ELR (cell line): ENCODE measurements around the gene HOXA7.

Experiments used
- DNase-seq: peaks from one replicate; pipeline ENCODE4 v3.0.0-alpha.2; 2015; ENCODE audit warnings: low read depth

Gene HOXA7

DNA sequence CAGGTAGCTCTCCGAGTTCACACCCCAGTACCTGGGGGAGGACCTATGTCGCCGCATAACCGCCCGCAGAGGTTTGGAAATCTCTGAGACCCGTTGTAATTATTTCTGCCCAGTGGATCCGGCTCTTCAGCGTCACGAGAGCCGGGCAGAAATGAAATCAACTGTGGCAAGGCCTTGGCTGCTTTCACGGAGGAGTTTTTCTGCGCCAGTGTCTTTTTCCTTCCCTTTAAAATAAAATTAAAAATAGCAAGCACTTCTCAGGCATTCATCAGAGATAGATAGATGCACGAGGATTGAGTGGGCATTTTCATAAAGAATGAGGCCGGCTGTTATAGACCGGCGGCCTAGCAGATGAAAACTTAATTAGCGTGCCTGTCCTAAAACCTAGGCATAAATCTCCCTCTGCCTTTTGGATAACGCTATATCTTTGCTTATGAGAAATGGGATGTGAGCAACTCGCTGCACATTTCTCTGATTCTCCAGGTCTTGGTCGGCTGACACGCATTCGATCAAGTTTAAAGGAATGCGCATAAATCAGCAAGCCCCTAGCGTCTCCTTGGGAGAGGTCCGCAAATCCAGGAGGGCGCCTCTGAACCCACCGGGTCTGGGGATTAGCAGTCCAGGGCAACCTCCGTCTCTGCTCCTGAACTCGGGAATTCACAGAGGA is 37.0 kb upstream of the HOXA7 start:
- peak; percentile 80 for DNase-seq

DNA sequence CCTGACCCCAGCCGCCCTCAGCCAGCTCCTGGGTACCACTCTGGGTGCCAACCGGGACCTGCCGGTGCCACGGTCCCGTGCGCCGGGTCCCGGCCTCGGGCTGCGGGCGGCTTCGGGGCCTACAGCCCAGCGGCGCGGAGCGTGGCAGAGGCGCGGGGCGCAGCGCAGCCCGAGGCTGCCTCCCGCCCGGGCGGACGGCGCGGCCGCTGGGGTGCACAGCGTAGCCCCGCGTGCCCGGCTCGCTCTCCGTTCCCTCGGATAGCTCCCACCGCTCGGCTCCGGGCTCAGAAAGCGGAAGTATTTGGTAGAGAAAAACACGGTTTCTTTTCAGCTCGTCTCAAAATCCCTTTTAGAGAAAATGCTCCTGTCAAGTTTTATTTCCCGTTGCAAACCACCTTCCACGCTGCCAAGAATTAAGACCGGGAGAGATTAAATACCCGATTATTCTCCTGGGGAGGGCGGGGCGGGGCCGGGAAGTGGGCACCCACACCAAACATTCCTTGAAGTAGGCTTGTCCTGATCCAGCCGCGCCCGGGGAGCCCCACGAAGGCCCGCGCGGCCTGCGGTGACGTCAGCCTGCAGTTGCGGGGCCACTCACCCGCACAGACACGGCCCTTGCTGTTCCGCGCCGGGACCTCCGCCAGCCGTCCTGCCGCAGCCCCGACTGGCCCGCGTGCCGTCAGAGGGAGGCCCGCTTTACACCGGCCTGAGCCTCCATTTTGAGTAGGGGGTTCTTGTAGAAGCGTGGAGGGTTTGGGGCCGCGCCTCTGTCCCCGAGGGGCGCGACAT is 36.3 kb upstream of the HOXA7 start:
- peak; percentile 71 for DNase-seq

DNA sequence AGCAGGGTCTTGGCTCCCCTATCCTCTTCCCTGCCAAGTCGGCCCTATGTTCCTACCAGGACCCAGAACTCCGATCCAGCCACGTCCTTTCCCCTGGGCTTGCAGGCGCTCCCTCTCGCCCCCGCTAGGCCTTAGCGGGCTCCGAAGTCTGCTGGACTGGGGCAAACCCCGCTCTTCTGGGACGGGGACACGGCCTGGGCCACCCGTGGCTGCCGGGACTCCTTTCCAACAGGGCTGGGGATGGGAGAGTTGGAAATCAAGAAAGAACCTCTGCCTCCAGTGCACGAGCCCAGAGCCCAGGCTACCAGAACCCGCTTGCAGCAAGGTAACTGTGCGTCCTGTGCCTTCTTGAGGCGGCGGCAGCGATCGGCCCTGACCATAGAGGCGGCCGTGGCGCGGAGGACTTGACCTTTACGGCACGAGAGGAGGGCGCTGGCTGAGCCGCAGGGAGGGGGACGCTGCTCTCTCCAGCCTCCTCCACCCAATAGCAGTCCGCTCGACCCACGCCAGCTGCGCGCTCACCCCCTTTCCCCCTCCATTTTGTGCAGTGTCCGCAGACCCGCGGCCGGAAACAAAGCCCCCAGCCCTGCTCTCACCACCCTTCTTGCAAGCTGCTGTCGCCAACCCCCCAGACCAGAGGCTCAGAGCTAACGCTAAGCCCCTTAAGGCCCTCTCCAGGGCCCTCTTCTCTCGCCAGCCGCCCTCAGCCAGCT is 35.5 kb upstream of the HOXA7 start:
- peak; percentile 87 for DNase-seq

DNA sequence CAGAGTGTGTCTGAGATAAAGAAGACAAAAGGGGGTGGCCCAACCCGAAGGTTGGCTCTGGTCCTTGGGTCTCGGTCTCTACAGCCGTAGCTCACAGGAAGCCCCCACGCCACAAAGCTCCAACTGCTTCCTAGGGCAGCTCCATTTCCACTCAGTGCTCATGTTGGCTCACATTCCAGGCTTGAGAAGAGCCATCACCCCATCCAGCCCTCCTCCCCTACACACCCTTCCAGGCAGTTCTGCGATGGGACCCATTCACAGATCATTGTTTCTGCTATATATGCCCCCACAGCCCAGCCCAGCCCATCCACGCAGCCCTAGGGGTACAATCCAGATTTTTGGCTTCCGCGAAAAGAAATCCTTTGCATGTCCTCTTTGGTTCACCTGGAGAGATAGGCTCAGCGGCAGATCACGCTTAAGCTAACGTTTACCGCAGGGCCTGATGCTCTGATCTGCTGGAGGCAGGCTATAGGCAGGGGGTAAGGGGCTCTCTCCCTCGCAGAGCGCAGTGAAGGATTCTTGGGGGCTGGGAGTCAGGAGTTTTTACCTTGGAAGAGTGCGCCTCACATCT is 34.8 kb upstream of the HOXA7 start:
- DNase-seq: peak; percentile 41

DNA sequence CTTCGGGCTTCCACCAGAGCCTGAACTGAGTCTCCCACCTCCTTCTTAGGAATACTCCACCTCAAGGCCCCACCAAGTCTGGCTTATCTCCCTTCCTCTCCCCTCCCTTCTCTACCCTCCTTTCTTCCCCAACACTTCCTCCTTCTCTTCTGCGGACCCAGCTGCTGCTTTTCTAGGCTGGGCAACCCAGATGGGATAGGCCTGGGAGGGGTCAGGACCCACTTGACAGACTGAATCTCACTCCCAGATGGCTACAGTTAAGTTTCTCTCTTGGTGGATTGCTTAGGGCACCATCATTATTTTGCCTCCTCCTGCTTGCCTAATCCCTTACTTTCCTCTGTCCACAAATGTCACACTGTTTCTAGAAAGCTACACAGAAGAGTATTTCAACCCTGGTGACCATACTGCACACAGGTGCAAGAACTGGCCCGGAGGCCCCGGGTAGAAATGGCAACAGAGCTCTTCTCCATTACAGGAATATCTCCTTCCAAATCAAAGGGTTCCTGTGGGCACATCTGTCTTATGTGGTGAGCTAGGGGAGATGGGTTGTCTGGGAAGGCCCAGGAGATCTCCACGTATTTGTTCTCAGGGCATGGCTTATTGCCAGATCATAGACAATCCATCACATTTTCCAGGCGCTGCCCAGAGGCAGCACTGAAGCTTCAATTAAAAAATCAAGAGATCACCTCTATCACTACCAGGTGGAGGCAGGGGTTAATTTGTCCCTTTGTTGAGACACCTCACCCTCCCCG is 33.7 kb upstream of the HOXA7 start:
- peak; percentile 18 for DNase-seq

DNA sequence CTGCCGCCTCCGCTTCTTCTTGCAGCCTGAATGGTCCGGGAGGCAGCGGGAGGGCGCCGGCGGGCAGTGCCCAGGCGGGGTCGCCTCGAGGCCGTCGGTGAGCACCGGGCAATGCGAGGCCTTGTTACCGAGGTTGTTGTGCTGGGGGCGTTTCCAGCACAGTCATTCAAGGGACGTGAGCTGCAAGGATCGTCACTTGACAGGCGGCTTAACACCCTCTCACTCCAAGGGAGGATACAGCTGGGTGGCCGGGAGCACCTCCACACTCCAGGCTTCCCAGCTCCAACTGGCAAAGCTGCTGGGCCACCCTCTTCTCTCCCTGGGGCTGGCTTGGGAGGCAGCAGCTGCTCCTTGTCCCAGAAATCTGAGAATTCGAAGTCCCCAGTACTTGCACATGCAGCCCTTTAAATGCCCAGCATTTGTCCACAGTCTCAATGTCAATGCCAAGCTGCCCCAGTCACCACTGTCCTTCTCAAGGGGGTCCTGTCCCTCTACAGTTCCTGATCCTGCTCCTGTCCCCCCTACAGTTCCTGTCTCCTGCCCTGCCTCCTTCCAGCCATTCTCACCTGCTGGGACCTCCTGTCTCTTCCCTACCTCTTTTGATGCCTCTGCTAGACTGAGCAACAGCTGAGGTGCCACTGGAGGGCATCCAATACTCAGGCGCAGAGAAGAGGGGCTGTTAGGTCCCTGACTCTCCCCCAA is 33.0 kb upstream of the HOXA7 start:
- peak; percentile 79 for DNase-seq

DNA sequence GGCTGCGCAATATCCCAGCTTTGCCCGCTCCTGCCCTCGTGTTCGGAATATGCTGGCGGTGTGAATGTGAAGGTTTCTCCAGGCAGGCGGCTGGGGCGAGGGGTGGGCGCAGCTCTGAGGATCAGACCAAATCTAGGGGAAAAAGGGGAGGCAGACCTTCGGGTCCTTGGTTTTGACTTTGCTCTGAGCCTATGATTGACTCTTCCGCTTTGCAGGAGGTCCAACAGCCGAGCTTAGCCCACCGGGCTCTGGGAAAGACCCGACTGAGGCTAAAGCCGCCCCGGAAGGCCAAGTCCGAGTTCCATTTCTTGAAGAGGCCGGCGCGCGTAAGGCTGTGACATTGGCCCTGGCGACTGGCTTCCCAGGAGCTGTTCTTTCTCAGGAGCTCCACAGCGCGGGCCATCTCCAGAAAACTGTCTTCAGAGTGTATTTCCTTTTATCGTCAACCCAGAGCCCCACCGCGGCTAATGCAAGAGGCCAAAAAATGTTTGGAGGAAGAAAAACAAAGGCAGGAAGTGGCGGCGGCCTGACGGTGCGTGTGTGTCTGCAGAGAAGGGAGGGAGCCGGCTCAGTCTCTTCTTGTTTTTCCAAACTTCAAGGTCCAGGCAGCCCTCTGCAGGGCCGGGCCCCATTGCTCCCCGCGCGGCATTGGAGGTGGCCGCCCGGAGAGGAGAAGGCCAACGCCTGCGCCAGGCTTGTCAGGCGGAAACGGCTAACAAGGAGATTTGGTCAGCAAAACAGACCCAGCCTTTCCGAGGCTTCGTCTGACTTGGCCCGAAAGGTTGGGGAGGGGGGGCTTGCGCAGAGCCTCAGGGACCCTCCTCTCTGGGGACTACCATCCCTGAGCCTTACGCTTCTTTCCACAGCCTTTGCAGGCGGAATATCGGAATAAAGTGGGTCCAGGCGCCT is 32.2 kb upstream of the HOXA7 start:
- DNase-seq: peak; percentile 73

DNA sequence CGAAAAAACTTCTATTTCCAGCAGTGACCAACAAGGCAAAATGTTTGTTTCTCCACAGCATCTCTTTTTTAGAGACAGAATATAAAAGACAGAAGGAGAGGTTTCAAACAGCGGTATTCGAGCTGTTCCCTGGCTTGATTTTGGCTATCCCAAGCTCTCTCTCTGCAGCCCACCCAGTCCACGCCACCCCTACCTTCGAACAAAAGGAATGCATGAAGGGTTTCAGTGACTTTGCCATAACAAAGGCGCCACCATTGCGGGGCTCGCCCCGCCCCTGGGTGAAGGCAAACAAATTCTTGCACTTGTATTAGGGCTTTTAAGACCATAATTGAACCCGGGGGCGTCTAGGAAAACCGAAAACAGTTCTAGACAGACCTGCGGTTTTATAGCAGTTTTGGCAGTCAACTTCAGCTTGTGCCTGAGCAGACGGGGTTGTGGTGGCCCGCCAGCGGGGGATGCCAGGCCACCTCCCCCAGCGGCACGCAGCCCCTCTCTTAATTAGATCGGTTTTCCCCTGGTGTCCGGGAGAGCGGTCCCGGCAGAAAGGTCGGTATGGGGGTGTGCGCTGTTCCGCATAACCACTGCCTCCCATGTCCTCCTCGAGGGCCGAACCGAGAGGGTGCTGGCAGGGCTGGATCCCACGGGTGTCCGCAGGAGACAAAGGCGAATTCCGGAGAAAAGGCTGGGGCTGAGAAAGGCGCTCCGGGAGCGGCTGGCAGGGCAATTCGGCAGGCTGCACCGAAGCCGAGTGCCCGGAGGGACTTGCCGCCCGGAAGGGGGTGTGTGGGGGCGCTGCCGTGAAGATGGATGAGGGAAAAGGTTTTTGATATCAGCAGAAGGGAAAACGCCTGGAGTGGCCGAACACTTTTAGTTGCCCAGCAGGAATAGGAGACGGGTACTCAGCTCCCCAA is 31.3 kb upstream of the HOXA7 start:
- DNase-seq: peak; percentile 59

DNA sequence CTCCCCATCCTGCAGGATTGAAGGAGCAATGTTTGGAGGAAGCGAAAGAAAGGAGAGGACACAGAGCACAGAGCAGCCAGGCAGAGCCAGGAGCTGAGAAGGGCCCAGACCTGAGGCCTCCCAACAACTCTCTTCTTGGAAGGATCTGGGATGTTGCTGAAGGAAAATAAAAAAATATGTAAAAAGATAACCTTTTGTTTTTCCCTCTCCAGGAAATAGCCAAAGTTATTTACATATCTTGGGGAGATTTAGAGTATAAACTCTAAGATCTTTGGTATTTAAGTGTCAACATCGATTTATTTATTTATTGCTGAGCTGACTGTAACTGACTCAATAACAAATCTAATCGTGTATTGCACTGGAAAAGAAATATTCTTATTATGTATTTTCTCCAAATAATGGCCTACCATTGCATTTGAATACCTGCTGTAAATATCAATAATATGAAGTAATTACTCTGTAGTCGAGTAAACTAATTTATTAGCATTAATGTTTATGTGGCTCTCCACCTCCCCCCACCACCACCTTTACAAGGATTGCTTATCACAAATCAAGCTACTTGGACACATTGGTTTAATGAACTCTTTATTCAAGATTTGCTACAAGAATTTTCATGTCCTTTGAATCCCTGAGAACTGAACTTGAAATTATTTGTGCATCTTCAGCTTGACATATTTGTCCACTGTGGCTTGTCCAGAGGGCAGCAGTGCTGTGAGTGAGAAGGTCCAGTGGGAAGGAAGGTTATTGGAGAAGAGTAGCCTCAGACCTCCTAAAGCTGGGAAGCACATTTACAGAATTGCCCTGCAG is 30.4 kb upstream of the HOXA7 start:
- peak; percentile 65 for DNase-seq

DNA sequence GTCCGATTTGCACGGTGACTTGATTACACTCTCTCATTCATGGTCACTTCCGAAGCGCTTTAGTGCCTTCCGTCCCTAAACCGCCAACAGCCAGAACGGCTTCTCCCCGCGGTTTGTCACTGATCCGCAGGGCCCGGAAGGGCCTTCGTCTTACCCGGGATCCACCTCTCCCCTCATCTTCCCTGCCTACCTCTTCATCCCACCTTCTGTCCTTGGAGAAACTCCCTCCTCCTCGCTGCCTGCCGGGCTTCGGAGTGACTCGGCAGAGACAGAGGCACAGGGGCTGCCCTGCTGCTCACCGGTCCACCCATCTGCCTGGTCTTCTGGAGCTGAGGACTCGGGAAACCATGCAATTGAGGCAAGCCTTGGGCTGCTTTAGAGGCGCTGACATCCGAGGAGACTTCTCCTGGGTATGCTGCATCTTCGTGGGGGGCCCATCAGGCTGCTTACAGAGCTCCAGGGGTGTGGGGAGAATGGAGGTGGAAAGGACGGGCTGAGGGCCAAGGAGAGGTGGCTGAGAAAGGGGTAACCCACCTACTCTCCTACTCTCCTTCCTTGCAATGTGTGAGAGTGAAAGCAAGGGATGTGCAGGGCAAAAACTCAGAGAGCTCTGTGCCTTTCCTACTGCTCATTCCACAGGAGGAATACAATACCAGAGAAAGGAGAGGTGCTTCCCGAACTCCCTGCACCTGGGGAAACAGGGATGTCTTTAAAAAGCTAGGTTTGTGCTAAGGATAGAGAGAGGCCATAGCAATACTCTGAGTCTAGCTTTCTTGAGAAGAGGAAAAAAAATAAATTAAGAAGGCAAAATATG is 29.6 kb upstream of the HOXA7 start:
- DNase-seq: peak; percentile 70

DNA sequence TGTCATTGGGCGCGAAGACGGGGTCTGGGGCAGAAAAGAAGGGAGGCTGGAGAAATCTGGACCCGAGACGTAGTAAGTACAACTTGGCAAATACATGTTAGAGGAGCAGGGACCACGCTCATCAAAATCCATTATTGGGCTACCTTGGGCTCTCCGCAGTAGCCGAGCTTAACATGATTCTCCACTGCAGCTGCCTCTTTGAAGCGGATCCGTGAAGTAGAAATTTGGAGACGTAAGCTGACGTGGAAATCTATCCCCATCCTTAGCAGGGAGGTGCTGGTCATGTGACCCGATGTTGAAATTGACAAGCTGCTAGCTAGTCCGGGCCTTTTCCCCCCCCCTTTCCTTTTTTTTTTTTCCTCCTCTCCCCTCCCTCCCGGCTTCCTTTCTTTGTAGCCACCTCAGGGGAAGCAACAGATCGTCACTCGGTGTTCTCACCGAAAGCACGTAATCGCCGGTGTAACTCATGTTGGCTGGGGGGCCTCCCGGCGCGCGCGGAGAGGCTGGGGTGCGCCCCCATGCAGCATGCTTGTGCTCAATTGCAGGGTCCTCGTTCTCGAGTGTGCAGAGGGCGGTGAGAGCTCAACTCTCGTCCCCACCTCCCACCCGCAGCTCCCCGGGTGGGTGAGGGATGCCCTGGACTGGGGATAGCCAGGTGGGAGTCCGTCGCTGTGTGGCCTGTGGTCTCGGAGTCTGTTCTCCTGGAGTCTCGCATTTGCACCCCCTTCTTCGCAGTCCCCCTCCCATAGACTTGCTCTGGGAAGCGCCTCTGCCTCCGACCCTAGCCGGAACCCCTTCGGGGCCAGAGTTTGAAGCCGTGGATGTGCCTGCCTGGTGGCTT is 28.8 kb upstream of the HOXA7 start, which contains the start of gene HOXA11:
TSS of gene HOXA11 (minus strand) at position 220 of the 841 bp plus-strand sequence. CDS start at position 132, 88 bp downstream.
- peak; percentile 98 for DNase-seq

DNA sequence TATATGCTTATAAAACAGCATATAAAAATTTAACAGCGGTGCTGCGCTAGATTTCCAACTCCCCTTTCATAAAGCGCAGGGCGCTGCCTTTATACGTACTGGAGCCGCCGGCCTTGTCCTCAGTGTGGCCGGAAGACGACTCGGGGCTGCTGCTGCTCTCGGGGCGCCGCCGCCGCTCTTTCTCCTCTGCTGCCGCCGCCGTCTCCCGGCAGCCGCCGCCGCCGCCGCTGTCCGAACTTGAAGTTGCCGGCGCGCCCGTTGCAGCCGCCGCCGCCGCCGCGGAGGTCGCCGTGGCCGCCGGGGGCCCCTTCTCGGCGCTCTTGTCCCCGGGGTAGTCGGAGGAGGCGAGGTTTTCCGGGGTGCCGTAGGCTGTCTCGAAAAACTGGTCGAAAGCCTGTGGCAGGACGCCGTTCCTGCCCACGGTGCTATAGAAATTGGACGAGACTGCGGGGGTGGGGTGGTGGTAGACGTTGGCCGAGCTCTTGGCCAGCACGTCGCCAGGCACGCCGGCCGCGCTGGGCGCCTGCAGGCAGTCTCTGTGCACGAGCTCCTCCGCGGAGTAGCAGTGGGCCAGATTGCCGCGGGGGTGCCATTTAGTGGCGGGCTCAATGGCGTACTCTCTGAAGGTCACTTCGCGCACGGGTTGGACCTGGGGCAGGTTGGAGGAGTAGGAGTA is 28.0 kb upstream of the HOXA7 start:
- DNase-seq: peak; percentile 76

DNA sequence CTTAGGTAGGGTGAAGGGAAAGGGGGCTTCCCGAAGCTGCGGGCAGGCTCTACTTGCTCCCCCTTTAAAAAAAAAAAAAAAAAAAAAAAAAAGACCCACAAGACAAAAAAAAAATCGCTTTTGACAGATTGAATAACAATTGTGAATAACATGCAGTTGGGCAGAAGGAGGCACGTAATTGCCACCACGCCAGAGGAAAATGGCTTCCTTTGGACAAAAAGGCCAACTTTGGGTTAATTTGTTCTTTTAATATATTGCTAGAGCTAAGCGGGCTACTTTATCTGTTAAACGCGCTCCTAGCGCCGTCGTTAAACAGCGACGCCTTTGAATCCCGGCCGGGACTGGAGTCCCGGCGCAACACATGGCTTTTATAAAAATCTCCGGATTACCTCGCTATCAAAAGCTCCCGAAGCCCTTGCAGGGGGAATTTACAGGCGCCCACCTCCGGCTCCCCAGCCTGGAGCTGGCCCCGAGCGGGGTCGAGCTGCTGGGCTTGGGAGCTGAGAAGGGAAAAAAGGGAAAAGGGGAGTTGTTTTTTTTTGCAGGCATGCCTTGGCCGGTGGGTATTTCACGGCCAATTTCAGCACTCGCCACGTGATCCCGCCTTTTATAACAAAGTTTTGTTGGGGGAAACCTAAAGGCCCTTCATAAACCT is 27.3 kb upstream of the HOXA7 start:
- DNase-seq: peak; percentile 71

DNA sequence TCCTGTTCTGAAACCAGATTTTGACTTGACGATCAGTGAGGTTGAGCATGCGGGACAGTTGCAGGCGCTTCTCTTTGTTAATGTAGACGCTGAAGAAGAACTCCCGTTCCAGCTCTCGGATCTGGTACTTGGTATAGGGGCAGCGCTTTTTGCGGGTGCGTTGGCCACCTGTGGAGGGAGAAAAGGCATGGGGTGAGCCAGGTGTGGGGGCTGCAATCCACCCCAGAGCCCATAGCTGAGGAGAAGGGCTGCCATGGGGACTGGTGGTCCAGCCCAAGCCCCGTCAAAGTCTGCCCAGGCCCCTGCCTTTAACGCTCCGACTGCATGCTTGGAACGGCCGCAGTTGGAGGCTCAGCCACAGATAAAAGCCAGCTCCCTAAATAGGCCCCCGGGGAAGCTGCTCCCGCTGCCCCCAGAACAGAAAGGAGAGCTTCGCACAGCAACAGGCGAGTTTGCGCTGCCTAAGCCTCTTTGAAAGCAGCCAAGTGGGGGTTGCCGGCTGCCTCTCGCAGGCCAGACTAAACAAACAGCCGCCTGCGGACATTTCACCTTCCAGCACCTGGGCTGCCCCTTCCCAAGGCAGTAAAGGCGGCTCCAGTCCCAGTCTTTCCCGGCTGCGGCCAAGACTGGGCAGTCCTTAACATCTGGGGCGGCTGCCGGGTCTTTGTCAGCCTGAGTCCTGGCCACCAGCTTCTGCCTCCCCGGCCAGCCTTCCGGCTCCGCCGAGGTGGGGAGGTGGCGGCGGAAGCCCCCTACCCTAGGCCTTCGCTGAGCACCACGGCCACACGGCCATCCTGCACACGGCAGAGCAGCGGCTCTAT is 26.6 kb upstream of the HOXA7 start:
- peak; percentile 66 for DNase-seq
